Ramos (cell line): Measurements from ENCODE around the gene NOX3.

ENCODE experiments used
- in situ Hi-C: fragments of 300-500 bp; cut with MboI; formaldehyde crosslinking; loops from one replicate; pipeline ENCODE4 v1.14.3; 2022; ENCODE audit warnings: low sequenced_read_pairs; ENCODE audit not compliant: unreplicated experiment

Gene NOX3

GRCh38 chr6:155404937-155405336 lies 50.7 kb downstream of the NOX3 start:
- in situ Hi-C loops, result no loop called here

- in situ Hi-C loops, result no loop called here
Measured at GRCh38 chr6:155402656-155403304, 52.9 kb downstream of the NOX3 start.

- in situ Hi-C loops, result no loop called here
Measured at GRCh38 chr6:155400654-155400965, 55.0 kb downstream of the NOX3 start.

GRCh38 chr6:155399745-155400653 lies 55.6 kb downstream of the NOX3 start:
- in situ Hi-C loops, result no loop called here

GRCh38 chr6:155399062-155399744 lies 56.4 kb downstream of the NOX3 start:
- in situ Hi-C loops, result no loop called here

GRCh38 chr6:155398701-155399061 lies 57.0 kb downstream of the NOX3 start:
- in situ Hi-C loops, result no loop called here

- in situ Hi-C loops, result no loop called here
Measured at GRCh38 chr6:155398221-155398620, 57.4 kb downstream of the NOX3 start.

GRCh38 chr6:155397172-155397705 lies 58.4 kb downstream of the NOX3 start:
- in situ Hi-C loops, result no loop called here

GRCh38 chr6:155396605-155397004 lies 59.0 kb downstream of the NOX3 start:
- in situ Hi-C loops, result no loop called here

GRCh38 chr6:155395339-155395738 lies 60.3 kb downstream of the NOX3 start:
- in situ Hi-C loops, result no loop called here

- in situ Hi-C loops, result no loop called here
Measured at GRCh38 chr6:155389130-155389529, 66.5 kb downstream of the NOX3 start.

- in situ Hi-C loops, result no loop called here
Measured at GRCh38 chr6:155388591-155388990, 67.0 kb downstream of the NOX3 start.

GRCh38 chr6:155387481-155387880 lies 68.2 kb downstream of the NOX3 start:
- in situ Hi-C loops, result no loop called here

- in situ Hi-C loops, result no loop called here
Measured at GRCh38 chr6:155384321-155384952, 71.2 kb downstream of the NOX3 start.

- in situ Hi-C loops, result no loop called here
Measured at GRCh38 chr6:155383913-155384312, 71.7 kb downstream of the NOX3 start.

- in situ Hi-C loops, result no loop called here
Measured at GRCh38 chr6:155382338-155382685, 73.3 kb downstream of the NOX3 start.

- in situ Hi-C loops, result no loop called here
Measured at GRCh38 chr6:155381673-155382337, 73.8 kb downstream of the NOX3 start.

GRCh38 chr6:155380666-155381332 lies 74.8 kb downstream of the NOX3 start:
- in situ Hi-C loops, result no loop called here

- in situ Hi-C loops, result no loop called here
Measured at GRCh38 chr6:155378724-155379123, 76.9 kb downstream of the NOX3 start.

- in situ Hi-C loops, result no loop called here
Measured at GRCh38 chr6:155378276-155378675, 77.4 kb downstream of the NOX3 start.
